Posterior cingulate gyrus (tissue), 11 donors: ENCODE results near the gene NPLOC4.

Source experiments
- DNase-seq, 10 donors: peaks; one replicate each; pipeline versions ENCODE4 v3.0.0 to v3.0.0-alpha.2; 2020 to 2021; ENCODE audit warnings: mixed read lengths in 3 of 10
- intact Hi-C: fragments of 100-400 bp; cut with DNase I; formaldehyde crosslinking; loops from one replicate; pipeline ENCODE4 v1.15.1; 2023

The NPLOC4 gene

DNA sequence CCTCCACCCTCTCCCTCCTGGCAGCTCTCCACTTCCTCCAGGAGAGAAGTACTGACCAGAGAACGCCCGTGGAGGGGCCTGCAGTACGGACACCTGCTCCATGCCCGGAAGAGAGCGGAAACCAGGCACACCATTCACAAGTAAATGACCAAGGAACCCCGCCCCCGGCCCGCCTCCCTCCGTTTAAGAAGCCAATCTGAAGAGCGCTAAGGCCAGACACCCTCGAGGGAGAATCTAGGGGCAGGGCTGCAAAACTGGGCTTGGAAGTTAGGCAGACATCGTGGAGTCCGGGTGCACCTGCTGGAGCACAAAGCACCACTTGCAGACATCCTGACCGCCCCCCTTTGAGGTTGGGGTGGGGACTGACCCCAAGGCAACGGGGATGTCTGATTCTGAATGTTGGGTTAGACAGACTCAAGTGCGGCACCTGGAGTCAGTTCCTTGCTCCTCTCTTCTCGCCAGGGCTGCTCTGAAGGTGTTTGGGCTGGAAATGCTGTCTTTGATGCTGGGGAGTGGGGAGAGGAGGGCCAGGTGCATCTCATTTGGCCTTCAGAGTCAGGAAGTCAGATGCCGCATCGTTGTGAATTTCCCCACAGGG, 83.8 kb downstream of the NPLOC4 start:
- DNase-seq, result peak in 6 of 10 donors; percentile 50 to 87 (median 68)
- intact Hi-C loops, result loop anchor here (5.0 kb wide), 1 partner anchor 41 kb away; the partner anchor contains the start of gene ACTG1

GRCh38 chr17:81552244-81553017, 84.5 kb downstream of the NPLOC4 start, which contains the start of gene FAAP100:
FAAP100 (minus strand) TSS chr17:81552353; CDS start chr17:81552330, 23 bp downstream.
- peak; percentile 59 to 97 (median 72) for DNase-seq
- intact Hi-C loops, result loop anchor here (5.0 kb wide), 1 partner anchor 40 kb away; the partner anchor contains the start of gene ACTG1

GRCh38 chr17:81551458-81552243, 85.3 kb downstream of the NPLOC4 start:
- peak in 3 of 10 donors; percentile 72 to 86 (median 74) for DNase-seq
- intact Hi-C loops, result loop anchor here (5.0 kb wide), 1 partner anchor 39 kb away; the partner anchor contains the start of gene ACTG1

GRCh38 chr17:81550830-81551457, 86.0 kb downstream of the NPLOC4 start:
- intact Hi-C loops, result loop anchor here (5.0 kb wide), 1 partner anchor 39 kb away; the partner anchor contains the start of gene ACTG1
- DNase-seq, result peak in 2 of 10 donors; percentile 37 to 82

DNA sequence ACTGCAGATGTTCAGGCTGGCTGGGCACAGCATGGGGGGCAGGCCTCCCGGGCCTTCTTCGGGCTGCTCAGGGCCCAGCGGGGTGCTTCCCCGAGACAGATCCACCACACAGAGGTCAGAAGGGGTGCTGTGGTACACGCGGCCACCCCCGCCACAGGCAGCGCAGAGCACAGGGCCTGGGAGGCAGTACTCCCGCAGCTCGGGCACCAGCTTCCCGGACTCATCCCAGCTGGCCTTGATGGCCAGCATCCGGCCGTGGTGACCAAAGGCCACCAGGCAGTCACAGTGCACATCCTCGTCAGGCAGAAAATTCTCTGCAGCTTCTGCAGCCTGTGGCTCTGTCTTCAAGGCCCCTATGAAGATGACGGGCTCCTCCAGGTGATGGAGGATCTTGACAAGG, 86.6 kb downstream of the NPLOC4 start:
- intact Hi-C loops, result loop anchor here (5.0 kb wide), 1 partner anchor 38 kb away; the partner anchor contains the start of gene ACTG1

DNA sequence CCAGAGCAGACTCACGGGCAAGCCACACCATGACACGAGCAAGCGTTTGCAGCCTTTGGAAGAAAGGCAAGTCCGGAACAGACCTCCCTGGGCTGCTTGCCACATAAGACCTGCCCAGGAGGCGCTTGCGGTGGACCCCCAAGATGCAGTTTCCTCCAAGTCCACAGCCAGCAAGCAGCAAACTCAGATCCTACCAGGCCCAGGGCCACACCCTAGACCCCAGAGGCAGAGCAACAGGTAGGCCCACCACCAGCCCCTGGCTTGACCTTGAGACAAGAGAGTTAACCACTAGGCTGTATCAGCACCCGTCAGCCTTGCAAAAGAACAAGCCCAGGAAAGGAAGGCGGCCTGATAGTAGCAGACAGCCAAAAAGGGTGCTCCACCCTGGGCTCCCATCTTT, 87.1 kb downstream of the NPLOC4 start:
- intact Hi-C loops, result loop anchor here (5.0 kb wide), 1 partner anchor 38 kb away; the partner anchor contains the start of gene ACTG1
- peak in 1 of 10 donors; percentile 42 for DNase-seq

More for the DNA sequence above, 86.6 kb downstream of the NPLOC4 start:
- DNase-seq, result peak in 1 of 10 donors; percentile 66

DNA sequence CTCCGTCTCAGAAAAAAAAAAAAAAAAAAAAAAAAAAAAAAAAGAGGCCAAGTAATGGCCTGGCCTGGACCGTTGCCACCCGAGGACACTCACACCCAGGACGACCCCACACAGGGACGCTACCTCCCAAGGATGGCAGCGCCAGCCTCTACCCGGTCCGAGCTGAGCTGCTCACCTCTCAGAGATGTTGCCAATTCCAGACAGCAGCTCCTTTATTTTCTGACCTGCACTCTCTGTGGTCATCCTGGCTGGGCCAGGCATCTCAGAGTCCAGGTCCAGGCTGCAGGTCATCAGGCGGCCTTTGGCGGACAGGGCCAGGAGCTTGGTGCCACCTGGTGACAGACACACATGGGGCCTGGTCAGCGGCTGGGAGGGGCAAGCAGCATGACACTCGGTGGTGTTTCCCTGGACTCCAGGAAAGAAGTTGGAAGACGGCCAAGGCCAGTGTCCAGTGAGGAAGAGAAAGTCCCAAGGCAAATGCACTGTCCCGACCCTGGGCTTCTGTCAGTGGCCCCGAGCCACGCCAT, 87.8 kb downstream of the NPLOC4 start:
- intact Hi-C loops, result no loop called here
- DNase-seq, result peak in 1 of 10 donors; percentile 80

- intact Hi-C loops, result no loop called here
- DNase-seq, result no peak
These were observed 89.3 kb downstream of the NPLOC4 start for GRCh38 chr17:81547614-81547982.

- intact Hi-C loops, result no loop called here
- no peak for DNase-seq
These were observed 89.9 kb downstream of the NPLOC4 start for GRCh38 chr17:81546906-81547613.

- DNase-seq, result no peak
- intact Hi-C loops, result no loop called here
These were observed 91.6 kb downstream of the NPLOC4 start for GRCh38 chr17:81545160-81545949.

GRCh38 chr17:81544281-81544974, 92.5 kb downstream of the NPLOC4 start:
- intact Hi-C loops, result no loop called here
- no peak for DNase-seq

GRCh38 chr17:81543756-81544155, 93.2 kb downstream of the NPLOC4 start:
- DNase-seq, result no peak
- intact Hi-C loops, result no loop called here

DNA sequence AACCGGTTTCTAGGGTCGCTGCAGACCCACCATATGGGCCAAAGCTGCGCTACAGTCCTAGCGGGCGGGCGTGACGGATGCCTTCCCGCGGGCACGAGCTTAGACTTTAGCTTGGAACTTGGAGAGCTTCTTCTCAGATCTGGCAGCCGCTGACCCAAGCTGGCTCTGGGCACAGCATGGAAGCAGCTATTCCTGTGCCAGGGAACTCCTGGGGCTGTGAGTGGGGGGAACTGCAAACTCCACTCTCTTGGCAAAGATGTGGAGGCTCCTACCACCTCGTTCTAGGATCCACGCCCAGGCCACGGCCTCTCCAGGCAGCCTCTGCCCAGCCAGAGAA, 93.6 kb downstream of the NPLOC4 start:
- intact Hi-C loops, result no loop called here
- no peak for DNase-seq

DNA sequence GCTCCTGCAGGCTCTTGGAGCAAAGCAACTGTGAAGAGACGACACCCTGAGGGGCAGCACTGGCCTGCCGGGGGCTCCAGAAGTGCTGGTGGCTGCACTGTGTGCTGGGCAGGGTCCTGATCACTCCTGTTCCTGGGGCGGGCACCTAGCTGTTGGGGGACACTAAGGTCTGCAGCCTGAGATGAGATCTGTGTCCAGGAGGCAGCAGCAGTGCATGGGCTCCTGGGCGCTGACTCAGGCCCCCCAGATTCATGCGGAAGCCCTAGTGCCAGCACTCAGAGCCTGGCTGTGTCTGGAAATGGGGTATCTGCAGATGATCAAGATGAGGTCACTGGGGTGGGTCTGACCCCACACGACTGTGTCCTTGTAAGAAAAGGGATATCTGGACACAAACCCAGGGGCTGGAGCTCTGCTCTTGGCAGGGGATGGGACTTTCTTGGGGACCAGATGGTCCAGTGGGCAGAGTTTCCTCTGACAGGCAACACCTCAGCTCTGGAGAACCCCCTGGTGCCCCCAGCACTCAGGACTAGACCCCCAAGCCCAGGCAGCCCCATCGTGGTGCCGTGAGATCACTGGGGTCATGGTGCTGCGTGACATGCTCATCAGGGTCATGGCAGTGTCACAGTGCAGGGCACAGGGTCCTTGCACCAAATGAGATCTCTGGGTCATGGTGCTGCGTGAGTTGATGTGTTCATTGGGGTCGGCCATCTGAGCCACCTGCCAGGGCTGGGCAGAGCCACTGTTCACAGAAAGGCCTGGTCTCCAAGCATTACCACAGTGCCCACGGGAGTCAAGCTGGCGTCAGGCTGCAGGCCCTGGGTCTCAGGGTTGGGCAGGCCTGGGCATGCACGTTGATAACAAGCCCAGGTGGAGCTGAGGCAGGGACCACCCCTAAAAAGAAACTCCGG, 94.2 kb downstream of the NPLOC4 start:
- intact Hi-C loops, result no loop called here
- DNase-seq, result no peak

GRCh38 chr17:81541123-81541522, 95.8 kb downstream of the NPLOC4 start:
- intact Hi-C loops, result no loop called here
- no peak for DNase-seq

GRCh38 chr17:81540676-81541027, 96.3 kb downstream of the NPLOC4 start:
- intact Hi-C loops, result no loop called here
- DNase-seq, result no peak
